GM21737 (cell line): ENCODE measurements around the gene TRIM9.

Experiments
- ATAC-seq: cut with Tn5 transposase; IDR thresholded peaks from one replicate; pipeline ENCODE4 v1.9.1; 2021; ENCODE audit warnings: mild to moderate bottlenecking, moderate library complexity; ENCODE audit not compliant: unreplicated experiment

The TRIM9 gene

DNA sequence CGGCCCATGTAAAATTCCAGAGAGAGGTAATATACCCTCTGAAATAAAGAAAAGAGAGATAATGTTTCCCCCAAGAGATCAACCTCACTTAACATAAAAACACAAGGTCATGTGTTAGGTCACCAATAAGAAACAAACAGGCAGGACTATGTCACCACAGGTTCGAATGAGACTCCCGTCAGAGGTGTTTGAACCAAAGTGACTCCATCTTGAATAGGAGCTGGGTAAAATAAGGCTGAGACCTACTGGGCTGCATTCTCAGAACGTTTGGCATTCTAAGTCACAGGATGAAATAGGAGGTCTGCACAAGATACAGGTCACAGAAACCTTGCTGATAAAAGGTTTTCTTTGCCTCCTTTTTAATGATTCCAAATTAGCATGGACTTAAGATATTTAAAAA is 157.1 kb downstream of the TRIM9 start:
- ATAC-seq: no peak

DNA sequence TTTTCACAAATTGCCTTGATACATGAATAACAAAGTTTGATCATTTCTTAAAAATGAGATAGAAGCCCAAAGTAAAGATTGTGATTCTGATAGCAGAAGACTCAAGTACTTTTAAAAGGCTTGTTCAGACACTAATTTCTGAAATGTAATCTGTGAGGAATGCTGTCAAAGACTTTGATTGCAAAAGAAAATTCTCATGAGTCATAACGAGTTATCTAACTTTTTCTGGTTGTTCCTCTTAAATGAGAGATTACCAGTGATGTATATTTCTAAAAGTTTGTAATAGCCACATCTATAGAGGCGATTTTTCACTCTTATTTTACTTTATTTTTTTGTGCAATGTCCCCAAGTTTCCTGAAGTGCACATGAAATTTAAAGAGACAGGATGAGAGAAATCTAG is 157.6 kb downstream of the TRIM9 start:
- ATAC-seq: no peak

GRCh38 chr14:50936882-50937281 is 158.0 kb downstream of the TRIM9 start:
- no peak for ATAC-seq

DNA sequence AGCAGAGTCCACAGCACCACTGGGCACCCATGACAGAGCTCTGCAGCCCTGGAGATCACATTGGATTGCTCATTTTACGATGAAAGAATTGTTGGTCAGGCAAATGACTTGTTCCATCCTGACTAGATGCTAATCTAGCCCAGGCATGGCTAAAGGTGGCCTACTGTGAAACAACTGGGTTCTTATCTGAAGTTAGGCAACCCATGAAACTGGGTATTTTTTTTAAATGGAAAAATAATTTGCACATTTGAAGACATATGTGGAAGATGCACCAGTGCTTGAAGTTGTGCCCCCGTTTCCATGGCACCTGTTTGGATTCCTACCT is 158.9 kb downstream of the TRIM9 start:
- ATAC-seq: no peak

DNA sequence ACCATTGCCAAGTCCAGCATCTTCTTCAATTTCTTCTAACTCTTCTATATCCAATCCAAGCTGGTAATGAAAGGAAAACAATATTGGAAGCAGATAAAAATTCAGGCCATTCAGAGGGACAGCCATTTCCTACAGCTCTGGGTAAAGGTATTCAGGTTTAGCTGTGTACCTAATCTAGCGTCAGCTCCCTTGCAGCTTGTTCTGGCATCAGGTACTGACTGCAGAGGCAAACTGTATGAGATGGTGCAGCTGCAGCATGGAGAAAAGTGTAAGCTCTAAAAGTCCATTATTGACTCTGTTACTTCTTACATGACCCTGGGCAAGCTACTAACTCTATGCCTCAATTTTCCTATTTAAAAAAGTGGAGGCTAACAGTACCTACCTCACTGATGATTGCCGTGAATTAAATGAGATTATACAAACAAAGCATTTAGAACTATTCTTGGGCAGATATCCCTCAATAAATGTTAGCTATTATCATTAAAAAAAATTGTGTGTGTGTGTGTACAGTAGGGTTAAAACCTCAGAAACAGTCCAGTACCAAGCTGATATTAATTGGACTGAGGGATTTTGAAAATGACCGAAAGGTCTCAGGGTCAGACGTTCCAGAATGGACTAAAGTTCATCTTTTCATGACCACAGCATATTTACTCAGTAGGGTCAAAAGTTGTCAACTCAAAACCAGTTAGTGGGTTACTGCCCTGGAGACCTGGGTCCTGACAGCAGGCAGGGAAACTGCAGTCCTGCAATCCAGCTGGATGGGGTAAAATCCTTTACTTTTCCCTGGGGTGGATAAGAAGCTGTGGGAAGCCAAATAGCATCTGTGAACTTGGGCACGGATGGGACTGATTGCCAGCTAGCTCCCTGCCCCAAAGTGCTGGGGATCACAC is 159.5 kb downstream of the TRIM9 start:
- no peak for ATAC-seq

GRCh38 chr14:50932592-50933495 is 162.1 kb downstream of the TRIM9 start:
- ATAC-seq: no peak

- no peak for ATAC-seq
Observed at GRCh38 chr14:50932156-50932555, 162.7 kb downstream of the TRIM9 start.

DNA sequence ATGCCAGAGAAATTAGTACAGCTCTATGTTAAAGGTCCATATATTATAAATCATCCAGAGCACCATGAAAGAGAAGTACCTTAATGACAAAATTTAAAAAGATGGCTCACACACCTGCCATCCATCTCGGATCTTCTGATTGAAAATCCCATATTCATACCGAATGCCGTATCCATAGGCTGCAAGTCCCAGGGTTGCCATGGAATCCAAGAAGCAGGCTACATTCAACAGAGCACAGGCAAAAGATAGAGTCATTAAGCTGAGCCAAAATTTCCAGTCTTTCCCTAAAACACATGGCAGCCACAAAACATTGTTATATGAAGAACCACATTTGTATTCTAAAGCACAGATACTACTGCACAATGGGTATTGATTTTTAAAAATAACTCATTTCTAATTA is 163.3 kb downstream of the TRIM9 start:
- ATAC-seq: no peak

GRCh38 chr14:50929506-50929905 is 165.4 kb downstream of the TRIM9 start:
- ATAC-seq: no peak

DNA sequence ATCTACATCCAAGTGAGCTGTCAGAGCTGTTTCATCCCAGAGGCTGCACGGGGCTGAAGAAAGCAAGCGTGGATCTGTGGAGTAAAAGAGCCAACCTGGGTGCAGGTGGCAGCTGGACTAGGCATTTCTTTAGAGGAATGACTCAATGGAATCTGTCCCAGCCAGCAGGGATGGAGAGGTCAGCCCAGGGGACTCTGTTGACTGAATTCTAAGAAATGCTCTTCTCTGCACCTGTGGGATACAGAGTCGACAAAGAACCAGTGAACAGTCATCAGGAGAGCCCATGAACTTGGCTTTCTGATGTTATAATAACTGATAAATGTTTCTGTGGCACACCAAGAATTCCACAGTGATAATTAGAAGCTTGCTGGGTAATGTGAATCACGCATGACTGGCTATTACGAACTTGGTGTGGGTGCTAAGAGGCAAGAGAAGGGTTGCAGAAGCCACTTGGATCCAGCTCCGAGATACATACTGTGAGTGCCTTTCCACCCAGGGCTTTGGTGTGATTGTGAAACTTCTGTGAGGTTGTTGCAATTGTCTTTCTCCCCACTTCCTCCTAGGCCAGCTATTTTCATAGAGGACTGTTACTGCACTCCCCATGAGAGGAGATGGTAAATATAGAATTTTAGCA is 166.8 kb downstream of the TRIM9 start:
- no peak for ATAC-seq

- no peak for ATAC-seq
Observed at GRCh38 chr14:50926851-50927386, 168.0 kb downstream of the TRIM9 start.
